PFSK-1 (cell line): ENCODE results near the gene KIF2B.

ENCODE experiments used
- FOXP2 ChIP-seq: optimal IDR thresholded peaks from 2 replicates; pipeline ENCODE3; 2011; ENCODE audit warnings: borderline replicate concordance, control low read depth, inconsistent platforms; ENCODE audit not compliant: insufficient read depth; ENCODE audit errors: extremely low read length, extremely low read depth
- POLR2AphosphoS5 ChIP-seq: IDR thresholded peaks from 2 replicates; pipeline ENCODE4 v1.6.1; 2012; ENCODE audit warnings: low read depth, mild to moderate bottlenecking, control low read depth, low read length, moderate library complexity
- REST ChIP-seq, 2 experiments: IDR thresholded peaks; 2 replicates each; pipeline versions ENCODE4 v1.6.1 to v1.8.0; 2011 to 2012; ENCODE audit warnings: low read depth in 2 of 2, low read length in 2 of 2, control low read depth in 1 of 2, inconsistent platforms in 1 of 2, mild to moderate bottlenecking in 1 of 2, moderate library complexity in 1 of 2; ENCODE audit not compliant: insufficient read depth in 1 of 2

DNA sequence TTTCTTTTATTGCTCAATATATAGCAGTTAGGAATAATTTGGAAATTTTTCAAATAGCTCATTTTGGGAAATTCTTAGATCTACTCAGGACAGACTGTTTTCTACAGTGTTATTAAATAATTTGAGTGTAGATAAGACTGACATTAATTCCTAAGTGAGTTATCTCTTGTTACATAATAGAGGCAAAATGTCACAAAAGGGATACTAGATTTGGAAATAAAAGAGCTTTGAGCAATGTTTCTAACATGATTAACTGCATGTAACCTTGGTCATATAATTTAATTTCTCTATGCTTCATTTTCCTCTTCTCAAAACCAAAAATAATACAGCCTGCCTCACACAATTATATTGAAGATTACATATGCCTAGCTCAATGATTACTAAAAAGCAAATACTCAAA is 16.3 kb upstream of the KIF2B start:
- TF ChIP-seq REST (IDR thresholded peaks at IDR 0.05; ENCODE audit: insufficient read depth in 1 of 2, low read depth in 2 of 2, low read length in 2 of 2): no peak
- no peak for TF ChIP-seq POLR2AphosphoS5
- no peak for TF ChIP-seq FOXP2
